Bone marrow (tissue), 2 donors: ENCODE results near the gene GTF3C1.
A peak's percentile ranks its signal among the peaks of the same experiment; 100 is the strongest.

ENCODE experiments used
- DNase-seq, 2 donors: peaks; one replicate each; lab custom pipeline; 2025; lab: John Stamatoyannopoulos, UW

Gene GTF3C1

DNA sequence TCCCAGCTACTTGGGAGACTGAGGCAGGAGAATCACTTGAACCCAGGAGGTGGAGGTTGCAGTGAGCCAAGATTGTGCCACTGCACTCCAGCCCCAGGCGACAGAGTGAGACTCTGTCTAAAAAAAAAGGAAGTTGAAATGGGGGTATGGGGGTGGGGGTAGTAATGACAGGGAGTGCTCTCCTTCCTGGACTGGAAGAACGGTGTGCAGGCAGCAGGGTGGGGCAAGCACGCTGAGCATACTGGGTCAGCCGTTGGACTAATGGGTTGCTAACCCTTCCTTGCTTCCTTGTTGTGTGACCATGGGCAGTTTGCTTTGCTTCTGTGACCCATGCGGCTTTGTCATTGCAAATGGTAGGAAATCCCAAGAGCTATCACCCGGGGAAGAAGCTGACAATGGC lies 16.7 kb upstream of the GTF3C1 start:
- DNase-seq = peak in 1 of 2 donors; percentile 7

- no peak for DNase-seq
Observed at GRCh38 chr16:27564224-27564623, 14.5 kb upstream of the GTF3C1 start.

DNA sequence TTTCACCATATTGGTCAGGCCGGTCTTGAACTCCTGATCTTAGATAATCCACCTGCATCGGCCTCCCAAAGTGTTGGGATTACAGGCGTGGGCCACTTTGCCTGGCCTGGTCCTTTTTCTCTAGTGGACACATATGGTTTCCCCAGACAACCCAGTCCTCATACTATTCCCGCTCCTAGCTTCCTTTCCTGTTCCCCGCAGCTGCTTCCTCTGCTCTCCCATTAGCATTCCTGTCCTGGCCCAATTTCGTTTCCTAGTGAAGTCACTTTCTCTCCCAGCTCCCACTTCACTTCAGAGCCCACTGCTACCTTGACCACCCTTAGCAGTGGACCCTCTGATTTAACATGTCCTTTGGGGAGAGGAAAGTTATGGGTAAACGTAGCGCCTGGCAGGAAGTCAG lies 11.5 kb upstream of the GTF3C1 start:
- DNase-seq = no peak

- DNase-seq = no peak
Observed at GRCh38 chr16:27558932-27559331, 9.2 kb upstream of the GTF3C1 start.

GRCh38 chr16:27558434-27558833 lies 8.7 kb upstream of the GTF3C1 start:
- DNase-seq = no peak

DNA sequence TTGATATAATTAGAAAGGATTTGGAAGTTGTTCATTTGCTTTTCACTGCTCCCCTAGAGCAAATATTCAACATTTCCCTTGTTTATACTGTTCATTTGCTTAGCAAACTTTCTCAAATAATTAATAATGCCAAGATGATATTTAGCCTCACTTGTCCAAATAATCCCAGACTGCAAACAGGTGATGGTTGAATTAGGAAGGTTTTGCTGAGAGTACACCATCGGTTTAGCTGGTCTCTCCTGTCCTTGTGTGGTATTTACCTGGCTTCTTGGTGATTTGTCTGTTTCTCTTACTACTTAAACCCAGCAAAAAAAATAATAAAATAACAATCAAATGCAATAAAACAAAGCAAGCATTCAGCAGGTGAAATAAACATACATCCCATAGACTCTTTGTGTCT lies 6.8 kb upstream of the GTF3C1 start:
- DNase-seq = no peak

DNA sequence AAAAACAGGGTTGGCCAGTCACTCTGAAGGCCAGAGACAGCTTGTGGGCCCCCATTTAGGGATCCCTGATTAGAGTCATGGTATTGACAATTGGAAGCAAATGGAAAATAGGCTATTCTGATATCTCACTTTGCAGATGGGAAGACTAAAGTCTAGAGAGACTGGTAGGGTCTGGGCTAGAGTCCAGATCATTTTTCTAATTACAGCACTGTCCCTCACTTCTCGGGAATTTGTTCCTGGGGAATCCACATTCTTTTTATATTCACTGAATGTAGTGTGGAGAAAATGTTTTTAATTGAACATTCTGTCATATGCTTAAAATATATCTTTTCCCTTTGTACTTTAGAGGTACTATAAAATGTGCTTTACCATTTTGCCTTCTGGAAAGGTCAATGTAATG lies 1.3 kb upstream of the GTF3C1 start:
- no peak for DNase-seq

- DNase-seq = no peak
Observed at GRCh38 chr16:27550582-27550920, 838 bp upstream of the GTF3C1 start.

GRCh38 chr16:27549464-27549745 lies 308 bp downstream of the GTF3C1 start:
- peak in 1 of 2 donors; percentile 10 for DNase-seq

DNA sequence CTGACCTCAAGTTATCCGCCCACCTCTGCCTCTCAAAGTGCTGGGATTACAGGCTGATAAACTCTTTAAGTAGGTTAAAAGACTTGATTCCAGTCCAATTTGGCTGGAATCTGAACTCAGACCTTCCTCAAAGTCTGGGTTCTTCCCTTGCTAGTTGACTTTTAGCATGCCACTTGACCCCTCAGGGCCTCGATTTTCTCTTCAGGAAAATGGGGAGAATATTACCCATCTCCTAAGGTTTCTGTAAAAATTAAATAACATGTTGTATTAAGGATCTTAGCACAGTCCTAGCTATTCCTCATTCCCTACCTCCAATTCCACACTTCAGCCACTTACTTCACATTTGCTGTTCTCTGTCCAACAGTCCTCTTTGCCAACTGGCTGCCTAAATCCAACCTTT lies 1.9 kb downstream of the GTF3C1 start:
- DNase-seq = no peak

DNA sequence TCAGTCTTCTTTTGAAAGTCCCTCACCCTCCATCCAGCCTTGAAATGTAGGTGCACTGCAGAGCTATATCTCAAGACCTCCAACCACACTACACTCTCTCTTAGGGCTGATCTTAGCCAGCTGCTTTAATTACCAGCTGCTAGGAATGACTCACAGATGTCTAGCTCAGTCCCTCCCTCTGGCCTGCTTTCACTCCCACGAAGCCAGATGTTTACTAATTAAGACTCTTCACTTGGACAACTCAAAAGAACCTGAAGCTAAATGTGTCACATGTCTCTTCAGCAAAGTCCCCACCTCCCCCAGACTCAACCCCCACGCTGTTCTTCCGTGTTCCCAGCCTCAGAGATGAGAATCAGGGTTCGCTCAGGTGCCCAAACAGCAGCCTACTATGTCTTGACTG lies 2.6 kb downstream of the GTF3C1 start:
- DNase-seq = peak in 1 of 2 donors; percentile 70

GRCh38 chr16:27544671-27545070 lies 5.0 kb downstream of the GTF3C1 start:
- DNase-seq = no peak

DNA sequence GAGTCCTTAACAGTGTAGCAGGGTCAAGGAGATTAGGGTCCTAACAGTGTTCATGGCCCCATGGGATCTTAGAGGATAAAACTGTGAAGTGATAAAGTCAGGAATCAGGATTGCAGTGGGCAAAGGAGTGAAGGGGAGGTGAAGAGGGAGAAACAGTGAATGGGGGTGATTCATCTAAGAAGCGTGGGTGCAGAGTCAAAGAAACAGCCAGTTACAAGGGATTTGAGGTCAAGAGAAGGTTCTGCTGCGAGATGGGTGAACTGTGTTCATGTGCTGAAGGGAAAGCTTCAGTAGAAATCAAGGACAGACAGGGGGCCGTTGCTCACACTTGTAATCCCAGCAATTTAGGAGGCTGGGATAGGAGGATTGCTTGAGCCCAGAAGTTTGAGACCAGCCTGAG lies 5.9 kb downstream of the GTF3C1 start:
- no peak for DNase-seq

DNA sequence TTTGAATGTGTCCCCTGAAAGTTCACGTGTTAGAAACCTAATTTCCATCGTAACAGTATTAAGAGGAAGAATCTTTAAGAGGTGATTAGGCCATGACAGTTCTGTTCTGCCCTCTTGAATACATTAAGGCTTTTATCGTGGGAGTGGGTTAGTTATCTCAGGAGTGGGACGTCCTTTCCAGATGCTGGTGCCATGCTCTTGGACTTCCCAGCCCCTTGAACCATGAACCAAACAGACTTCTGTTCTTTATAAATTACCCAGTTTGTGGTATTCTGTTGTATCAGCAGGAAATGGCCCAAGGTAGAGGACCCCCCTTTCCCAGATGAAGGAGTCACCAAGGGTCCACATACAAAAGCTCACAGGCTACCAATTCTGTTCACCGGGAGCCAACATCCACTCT lies 10.1 kb downstream of the GTF3C1 start:
- DNase-seq = no peak

DNA sequence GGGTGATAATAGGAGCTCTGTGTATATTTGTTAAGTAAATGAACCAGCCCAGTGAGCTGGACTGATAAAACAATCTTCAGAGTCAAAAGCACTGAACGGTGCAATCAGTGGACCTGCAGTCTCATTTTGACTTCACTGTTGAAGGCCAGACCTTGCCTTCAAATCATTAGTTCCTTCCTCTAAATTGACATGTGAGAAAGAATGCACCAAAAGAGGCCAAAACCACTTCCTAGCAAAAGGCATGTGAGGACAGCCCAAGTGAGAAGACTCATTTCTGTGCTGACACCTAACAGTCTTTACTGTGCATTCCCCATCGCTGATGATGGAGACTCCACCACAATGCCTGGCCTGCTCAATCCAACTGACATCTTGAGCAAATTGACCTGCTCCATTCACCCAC lies 10.6 kb downstream of the GTF3C1 start:
- DNase-seq = no peak

GRCh38 chr16:27538528-27538927 lies 11.2 kb downstream of the GTF3C1 start:
- no peak for DNase-seq

DNA sequence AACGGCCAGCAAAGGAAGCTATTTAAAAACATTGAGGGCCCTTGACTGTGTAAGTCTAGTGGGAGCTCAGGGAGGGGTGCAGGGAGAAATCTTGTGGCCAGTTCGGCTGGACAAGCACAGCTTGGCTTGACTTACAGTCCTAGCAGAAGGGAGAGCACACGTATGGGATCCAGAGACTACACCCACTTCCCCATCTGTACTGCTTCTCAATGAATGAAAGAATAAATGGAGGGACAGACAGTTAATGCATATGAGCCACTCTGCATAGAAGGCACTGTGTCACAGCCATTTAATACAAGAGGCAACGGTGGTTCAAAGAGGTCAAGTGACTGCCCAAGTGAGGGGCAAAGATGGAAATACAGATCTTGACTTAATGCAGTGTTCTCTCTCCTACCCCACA lies 15.5 kb downstream of the GTF3C1 start:
- DNase-seq = no peak

DNA sequence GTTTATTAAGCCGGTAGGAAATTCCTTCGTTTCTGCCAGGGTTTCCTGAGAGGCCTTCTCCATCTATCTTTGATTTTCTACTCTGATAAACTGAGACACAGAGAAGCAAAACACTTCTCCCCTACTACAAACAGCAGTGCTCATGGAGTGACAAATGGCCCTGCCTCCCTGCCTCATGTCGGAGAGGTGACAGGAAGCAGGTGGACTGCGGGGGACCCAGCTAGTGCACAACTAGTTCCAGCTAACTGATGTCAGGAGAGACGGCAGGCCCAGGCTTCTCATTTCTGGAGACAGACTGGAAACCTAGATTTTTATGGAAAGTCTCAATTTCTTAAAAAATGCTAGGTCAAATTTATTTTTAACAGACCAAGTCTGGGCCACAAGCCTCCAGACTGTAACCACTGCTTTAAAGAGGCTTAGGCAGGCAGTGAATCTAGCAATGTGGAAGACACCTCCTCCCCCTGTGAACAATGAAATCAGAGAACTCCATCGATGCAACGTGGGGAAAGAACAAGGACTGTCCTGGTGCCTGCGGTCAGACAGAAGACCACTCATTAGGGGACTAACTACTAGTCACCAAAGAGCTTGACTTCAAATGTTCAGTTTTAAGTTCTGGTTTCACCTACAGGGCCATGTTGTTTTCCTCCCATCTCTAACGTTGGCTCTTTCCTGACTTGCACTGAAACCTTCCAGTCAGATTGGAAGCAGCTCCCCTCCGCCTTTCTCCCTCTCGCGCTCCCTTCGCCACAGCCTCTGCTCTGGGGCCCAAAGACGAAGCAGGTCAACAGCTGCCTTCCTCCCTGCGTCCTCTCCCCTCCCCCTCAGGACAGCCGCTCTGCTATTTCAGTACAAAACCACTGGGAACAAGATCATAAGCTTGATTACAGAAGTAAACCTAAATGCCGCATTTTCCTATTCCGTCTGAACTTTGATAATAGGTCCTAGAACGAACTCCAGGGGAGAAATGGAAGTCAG lies 17.6 kb downstream of the GTF3C1 start:
- DNase-seq = no peak

DNA sequence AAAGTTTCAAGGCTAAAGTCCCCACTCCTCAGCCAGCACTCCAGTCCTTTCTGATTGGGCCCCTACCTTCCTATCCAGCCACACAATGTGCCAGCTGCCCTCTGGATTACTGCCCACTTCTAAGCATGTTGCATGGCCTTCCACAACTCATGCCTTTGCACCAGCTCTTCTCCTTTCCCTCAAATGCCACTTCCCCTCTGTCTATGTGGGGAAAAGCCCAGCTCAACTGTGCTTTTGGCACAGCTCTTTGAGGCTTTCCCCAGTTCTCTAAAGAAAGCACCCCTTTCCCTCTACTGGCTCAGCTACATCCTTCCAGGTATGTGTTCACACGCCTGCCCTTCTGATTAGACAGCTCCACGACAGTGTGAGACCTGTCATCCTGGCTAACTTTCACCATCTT lies 18.5 kb downstream of the GTF3C1 start:
- DNase-seq = no peak

- no peak for DNase-seq
Observed at GRCh38 chr16:27529962-27530361, 19.8 kb downstream of the GTF3C1 start.

- no peak for DNase-seq
Observed at GRCh38 chr16:27528294-27528693, 21.4 kb downstream of the GTF3C1 start.

DNA sequence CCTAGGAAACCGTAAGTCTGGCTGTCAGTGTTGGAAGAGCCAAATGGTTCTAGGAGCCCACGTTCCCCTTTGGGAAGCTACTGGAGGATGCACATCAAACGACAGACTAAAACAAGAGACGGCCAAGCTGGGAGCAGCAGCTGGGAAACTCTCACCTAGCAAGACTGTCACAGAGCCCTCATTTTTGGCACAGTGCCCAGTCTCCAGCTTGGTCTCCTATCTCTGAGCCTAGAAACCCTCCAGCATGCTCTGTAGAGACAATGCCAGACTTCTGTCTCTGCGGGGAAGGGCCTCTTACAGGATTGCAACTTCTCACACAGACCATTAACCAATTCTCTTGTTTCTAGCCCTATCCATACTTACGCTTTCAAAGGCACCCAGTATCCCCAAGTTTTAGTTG lies 23.5 kb downstream of the GTF3C1 start:
- DNase-seq = no peak

DNA sequence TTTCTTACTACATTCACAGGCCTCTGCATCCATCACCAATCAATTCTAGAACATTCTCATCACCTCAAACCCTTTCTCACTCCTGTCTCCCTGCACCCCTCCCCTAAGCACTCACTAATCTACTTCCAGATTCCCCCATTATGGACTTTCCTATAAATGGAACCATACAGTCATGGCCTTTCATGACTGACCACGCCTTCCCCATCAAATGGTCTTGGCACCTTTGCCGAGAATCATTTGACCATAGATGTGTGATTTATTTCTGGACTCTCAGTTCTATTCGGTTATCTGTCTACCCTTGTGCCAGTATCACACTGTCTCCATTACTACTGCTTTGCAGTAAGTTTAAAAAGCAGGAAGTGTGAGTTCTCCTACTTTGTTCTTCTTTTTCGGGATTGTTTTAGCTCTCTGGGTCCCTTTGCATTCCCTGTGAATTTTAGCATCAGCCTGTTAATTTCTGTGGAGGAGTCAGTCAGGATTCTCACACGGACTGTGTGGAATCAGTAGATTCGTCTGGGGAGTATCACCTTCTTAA lies 27.5 kb downstream of the GTF3C1 start:
- DNase-seq = no peak
